ENCODE measurements around the gene ICA1.

ICA1 gene

GRCh38 chr7:8204339-8205030 is 57.5 kb downstream of the ICA1 start:
- FAIRE-seq: no peak
- DNase-seq (ENCODE audit: insufficient read length, low spot score): no peak

- DNase-seq (ENCODE audit: insufficient read length, low spot score) (no peak), FAIRE-seq (no peak)
Measured at GRCh38 chr7:8201846-8202441, 60.0 kb downstream of the ICA1 start.

GRCh38 chr7:8200717-8201116 is 61.2 kb downstream of the ICA1 start:
- FAIRE-seq: no peak
- no peak for DNase-seq (ENCODE audit: insufficient read length, low spot score)

- DNase-seq (ENCODE audit: insufficient read length, low spot score): no peak
- FAIRE-seq: no peak
Measured at GRCh38 chr7:8200316-8200715, 61.7 kb downstream of the ICA1 start.

- FAIRE-seq (no peak), DNase-seq (ENCODE audit: insufficient read length, low spot score) (no peak)
Measured at GRCh38 chr7:8197994-8198698, 63.8 kb downstream of the ICA1 start.

- no peak for DNase-seq (ENCODE audit: insufficient read length, low spot score)
Measured at GRCh38 chr7:8192897-8193296, 69.1 kb downstream of the ICA1 start.

GRCh38 chr7:8190119-8190895 is 71.7 kb downstream of the ICA1 start:
- peak; percentile 46 for FAIRE-seq
- DNase-seq (ENCODE audit: insufficient read length, low spot score): peak; percentile 45

More at GRCh38 chr7:8192897-8193296, 69.1 kb downstream of the ICA1 start:
- no peak for FAIRE-seq

- no peak for FAIRE-seq
- DNase-seq (ENCODE audit: insufficient read length, low spot score): no peak
Measured at GRCh38 chr7:8189625-8190024, 72.3 kb downstream of the ICA1 start.

- DNase-seq (ENCODE audit: insufficient read length, low spot score) (no peak), FAIRE-seq (peak; percentile 65)
Measured at GRCh38 chr7:8185926-8186683, 75.9 kb downstream of the ICA1 start.

- FAIRE-seq (no peak), DNase-seq (ENCODE audit: insufficient read length, low spot score) (no peak)
Measured at GRCh38 chr7:8184221-8184620, 77.7 kb downstream of the ICA1 start.

GRCh38 chr7:8179486-8179885 is 82.5 kb downstream of the ICA1 start:
- DNase-seq (ENCODE audit: insufficient read length, low spot score) (no peak), FAIRE-seq (no peak)

GRCh38 chr7:8178353-8178752 is 83.6 kb downstream of the ICA1 start:
- DNase-seq (ENCODE audit: insufficient read length, low spot score) (no peak), FAIRE-seq (no peak)

- DNase-seq (ENCODE audit: insufficient read length, low spot score) (no peak), FAIRE-seq (no peak)
Measured at GRCh38 chr7:8177109-8177933, 84.6 kb downstream of the ICA1 start.

- DNase-seq (ENCODE audit: insufficient read length, low spot score): no peak
- no peak for FAIRE-seq
Measured at GRCh38 chr7:8176370-8177081, 85.4 kb downstream of the ICA1 start.

DNA sequence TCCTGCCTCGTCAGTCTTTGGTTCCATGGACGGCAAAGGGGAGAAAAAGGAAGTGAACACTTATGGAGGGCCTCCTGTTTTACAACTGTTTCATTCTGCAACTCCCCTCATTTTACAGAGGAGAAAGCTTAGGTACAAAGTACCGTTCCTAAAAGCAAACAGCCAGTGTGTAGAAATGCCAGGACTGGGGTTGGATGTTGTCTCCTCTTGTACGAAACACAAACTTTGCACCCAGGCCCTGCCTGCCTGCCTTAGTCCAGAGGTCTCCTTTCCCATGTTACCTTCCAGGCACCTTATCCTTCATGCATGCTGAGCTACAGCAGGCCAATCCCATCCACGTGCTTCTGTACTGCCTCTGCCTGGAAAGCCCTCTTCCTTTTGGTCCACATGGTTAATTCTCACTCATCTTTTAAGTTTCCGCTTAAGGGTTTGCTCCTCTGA is 86.0 kb downstream of the ICA1 start:
- DNase-seq (ENCODE audit: insufficient read length, low spot score) (no peak), FAIRE-seq (no peak)

DNA sequence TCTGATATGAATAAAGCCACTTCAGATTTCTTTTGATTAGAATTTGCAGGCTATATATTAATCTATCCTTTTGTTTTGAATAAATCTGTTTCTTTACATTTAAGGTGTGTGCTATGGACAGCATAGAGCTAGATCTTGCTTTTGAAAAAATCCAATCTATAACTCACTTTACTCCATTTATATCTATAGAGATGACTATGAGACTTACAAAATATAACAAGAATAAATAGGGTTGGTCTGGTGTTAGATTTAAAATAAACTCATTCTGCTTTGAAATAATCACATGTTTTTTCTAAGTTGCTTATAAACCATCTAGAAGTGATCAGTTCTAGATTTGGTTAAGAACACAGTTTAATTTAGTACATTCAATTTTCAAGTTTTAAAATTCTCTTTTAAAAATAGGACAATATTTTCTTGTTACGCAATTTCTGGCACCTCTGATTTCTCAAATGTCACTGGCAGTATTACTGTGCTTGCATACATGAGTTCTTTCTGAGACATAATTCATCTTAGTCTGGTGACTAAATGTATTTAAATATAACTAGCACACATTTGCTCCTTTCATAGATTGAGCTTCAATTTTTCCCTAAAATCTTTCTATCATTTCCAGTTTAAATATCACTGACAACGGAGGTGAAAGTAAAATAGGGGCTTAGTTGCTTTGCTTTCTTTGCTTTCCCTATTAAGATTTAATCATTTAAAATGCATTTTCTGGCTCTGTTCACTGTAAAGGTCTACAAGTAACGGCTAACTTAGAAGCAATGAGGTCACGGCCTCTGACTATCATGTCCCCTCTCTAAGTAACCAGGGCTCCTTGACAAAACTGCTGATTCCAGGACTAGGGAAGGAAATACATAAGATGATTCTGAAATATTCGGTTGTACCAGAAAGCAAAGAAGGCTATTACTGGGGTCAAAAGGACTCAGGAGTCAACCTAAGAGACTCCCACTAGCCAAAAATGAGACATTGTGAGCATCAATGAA is 89.3 kb downstream of the ICA1 start:
- FAIRE-seq: no peak
- no peak for DNase-seq (ENCODE audit: insufficient read length, low spot score)

DNA sequence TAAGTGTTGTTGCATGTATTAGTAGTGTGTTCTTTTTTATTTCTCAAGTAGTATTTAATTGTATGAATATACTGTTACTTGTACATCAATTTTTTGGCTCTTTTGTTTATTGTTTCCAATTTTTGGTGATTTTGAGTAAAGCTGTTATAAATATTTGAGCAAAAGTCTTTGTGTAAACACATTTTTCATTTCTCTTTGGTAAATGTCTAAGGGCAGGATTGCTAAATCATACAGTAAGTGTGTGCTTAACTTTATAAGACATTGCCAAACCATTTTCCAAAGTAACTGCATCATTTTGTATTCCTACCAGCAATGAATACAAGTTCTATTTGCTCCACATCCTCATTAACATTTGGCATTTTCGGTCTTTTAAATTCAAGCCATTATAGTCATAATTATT is 92.8 kb downstream of the ICA1 start:
- FAIRE-seq: no peak
- DNase-seq (ENCODE audit: insufficient read length, low spot score): no peak

DNA sequence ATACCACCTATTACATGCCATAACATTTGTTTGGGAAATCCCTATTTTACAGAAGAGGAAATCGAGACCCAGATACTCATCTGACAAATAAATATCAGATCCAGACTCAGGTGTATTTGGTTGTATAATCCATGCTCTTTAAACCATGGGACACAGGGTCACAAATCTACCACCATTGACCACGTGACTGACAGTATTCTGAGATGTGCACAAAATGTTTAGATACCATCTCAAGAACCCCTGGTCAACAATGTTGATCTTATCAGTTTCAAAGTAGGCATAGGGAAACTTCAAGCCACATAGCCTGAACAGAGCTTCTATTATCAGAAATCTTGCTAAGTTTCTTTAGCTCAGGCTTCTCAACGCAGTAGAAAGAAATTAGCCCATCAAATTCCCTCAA is 93.6 kb downstream of the ICA1 start:
- FAIRE-seq: no peak

More for the DNA sequence above, 93.6 kb downstream of the ICA1 start:
- no peak for DNase-seq (ENCODE audit: insufficient read length, low spot score)
